Ectodermal cell (in vitro differentiated cells): ENCODE results near the gene GGA2.

ENCODE experiments used
- H3K27ac ChIP-seq: 2 replicates; pipeline ENCODE4 v1.7.0; 2013; ENCODE audit warnings: mild to moderate bottlenecking, low read depth, low read length; ENCODE audit not compliant: insufficient read depth, poor library complexity, severe bottlenecking
- H3K27me3 ChIP-seq: 2 replicates; pipeline ENCODE4 v1.7.0; 2013; ENCODE audit warnings: mild to moderate bottlenecking, low read length; ENCODE audit not compliant: insufficient read depth, control insufficient read depth, poor library complexity, severe bottlenecking
- H3K36me3 ChIP-seq: one replicate; pipeline ENCODE4 v1.7.0; 2013; ENCODE audit warnings: low read length; ENCODE audit not compliant: control insufficient read depth, insufficient read depth
- H3K4me1 ChIP-seq: one replicate; pipeline ENCODE4 v1.7.0; 2013; ENCODE audit warnings: low read length; ENCODE audit not compliant: control insufficient read depth, insufficient read depth
- H3K4me3 ChIP-seq: 2 replicates; pipeline ENCODE4 v1.7.0; 2013; ENCODE audit warnings: low read depth, low read length, control low read depth; ENCODE audit not compliant: insufficient read depth
- H3K9me3 ChIP-seq: 2 replicates; pipeline ENCODE4 v1.7.0; 2013; ENCODE audit warnings: mild to moderate bottlenecking, low read length, moderate library complexity; ENCODE audit not compliant: control insufficient read depth
- WGBS, 2 experiments: methylation state at CpG; one replicate each; pipeline ENCODE4 v1.1.7; 2013; ENCODE audit warnings: missing lambda C conversion rate in 2 of 2; 5-methylcytosine and 5-hydroxymethylcytosine counted together

The GGA2 gene

GRCh38 chr16:23505180-23505665, 5.1 kb downstream of the GGA2 start:
- H3K9me3 ChIP-seq, result no peaks in the 10 kb centered on the region
- H3K4me1 ChIP-seq, result peaks cover 44% of the 10 kb centered on the region
- peak overlapping the region; percentile 28 for H3K27ac ChIP-seq
- WGBS, 2 experiments, result 88 to 89% methylated on average over 9 of the region's 9 CpGs
- no peaks in the 10 kb centered on the region for H3K27me3 ChIP-seq
- no peaks in the 10 kb centered on the region for H3K36me3 ChIP-seq
- H3K4me3 ChIP-seq, result no peak overlapping the region

- Histone ChIP-seq H3K4me3 (no peak overlapping the region), H3K27me3 (no peaks in the 10 kb centered on the region), H3K4me1 (peaks cover 44% of the 10 kb centered on the region), H3K27ac (peak overlapping the region; percentile 47), H3K9me3 (no peaks in the 10 kb centered on the region), H3K36me3 (no peaks in the 10 kb centered on the region)
- WGBS, 2 experiments, result 55 to 63% methylated on average over 13 of the region's 13 CpGs
These were observed 5.7 kb downstream of the GGA2 start for GRCh38 chr16:23504453-23505179.

GRCh38 chr16:23504076-23504452, 6.2 kb downstream of the GGA2 start:
- H3K4me1 ChIP-seq, result peaks cover 44% of the 10 kb centered on the region
- no peaks in the 10 kb centered on the region for H3K9me3 ChIP-seq
- peak overlapping the region; percentile 47 for H3K27ac ChIP-seq
- no peaks in the 10 kb centered on the region for H3K27me3 ChIP-seq
- no peak overlapping the region for H3K4me3 ChIP-seq
- 95 to 96% methylated on average over 5 of the region's 5 CpGs for WGBS, 2 experiments
- no peaks in the 10 kb centered on the region for H3K36me3 ChIP-seq

- H3K4me3 ChIP-seq, result no peak overlapping the region
- no peaks in the 10 kb centered on the region for H3K27me3 ChIP-seq
- H3K27ac ChIP-seq, result no peak overlapping the region
- 87% methylated on average over 2 of the region's 2 CpGs for WGBS, 2 experiments
- no peaks in the 10 kb centered on the region for H3K36me3 ChIP-seq
- H3K4me1 ChIP-seq, result peaks cover 37% of the 10 kb centered on the region
- H3K9me3 ChIP-seq, result no peaks in the 10 kb centered on the region
These were observed 7.8 kb downstream of the GGA2 start for GRCh38 chr16:23502466-23502865.

- Histone ChIP-seq H3K36me3 (no peaks in the 10 kb centered on the region), H3K9me3 (no peaks in the 10 kb centered on the region), H3K27me3 (no peaks in the 10 kb centered on the region), H3K4me3 (no peak overlapping the region), H3K27ac (no peak overlapping the region), H3K4me1 (peaks cover 31% of the 10 kb centered on the region)
- 91 to 95% methylated on average over 5 of the region's 5 CpGs for WGBS, 2 experiments
These were observed 9.0 kb downstream of the GGA2 start for GRCh38 chr16:23501291-23501690.

GRCh38 chr16:23500862-23501225, 9.4 kb downstream of the GGA2 start:
- peaks cover under 1% of the 10 kb centered on the region for H3K36me3 ChIP-seq
- no peaks in the 10 kb centered on the region for H3K9me3 ChIP-seq
- no peaks in the 10 kb centered on the region for H3K27me3 ChIP-seq
- H3K4me3 ChIP-seq, result no peak overlapping the region
- WGBS, 2 experiments, result 65 to 73% methylated on average over 4 of the region's 4 CpGs
- peaks cover 27% of the 10 kb centered on the region for H3K4me1 ChIP-seq
- H3K27ac ChIP-seq, result no peak overlapping the region

- Histone ChIP-seq H3K4me1 (peaks cover 24% of the 10 kb centered on the region), H3K27ac (no peak overlapping the region), H3K4me3 (no peak overlapping the region), H3K36me3 (peaks cover 5% of the 10 kb centered on the region), H3K9me3 (no peaks in the 10 kb centered on the region), H3K27me3 (no peaks in the 10 kb centered on the region)
- WGBS, 2 experiments, result 94 to 95% methylated on average over 20 of the region's 20 CpGs
These were observed 10.0 kb downstream of the GGA2 start for GRCh38 chr16:23500212-23500861.

- Histone ChIP-seq H3K36me3 (peaks cover 8% of the 10 kb centered on the region), H3K4me1 (peaks cover 19% of the 10 kb centered on the region), H3K27ac (no peak overlapping the region), H3K27me3 (no peaks in the 10 kb centered on the region), H3K9me3 (no peaks in the 10 kb centered on the region), H3K4me3 (no peak overlapping the region)
- WGBS, 2 experiments, result 82 to 90% methylated on average over 7 of the region's 7 CpGs
These were observed 10.5 kb downstream of the GGA2 start for GRCh38 chr16:23499801-23500200.

- H3K36me3 ChIP-seq, result peaks cover 16% of the 10 kb centered on the region
- no peak overlapping the region for H3K27ac ChIP-seq
- H3K4me1 ChIP-seq, result peaks cover 10% of the 10 kb centered on the region
- no peaks in the 10 kb centered on the region for H3K9me3 ChIP-seq
- no peaks in the 10 kb centered on the region for H3K27me3 ChIP-seq
- H3K4me3 ChIP-seq, result no peak overlapping the region
- 94% methylated on average over 11 of the region's 11 CpGs for WGBS, 2 experiments
These were observed 11.4 kb downstream of the GGA2 start for GRCh38 chr16:23498863-23499262.

GRCh38 chr16:23497543-23497868, 12.8 kb downstream of the GGA2 start:
- Histone ChIP-seq H3K36me3 (peaks cover 30% of the 10 kb centered on the region), H3K4me3 (no peak overlapping the region), H3K27me3 (no peaks in the 10 kb centered on the region), H3K9me3 (no peaks in the 10 kb centered on the region), H3K27ac (no peak overlapping the region), H3K4me1 (peaks cover 2% of the 10 kb centered on the region)
- 93 to 95% methylated on average over 6 of the region's 6 CpGs for WGBS, 2 experiments
